Amniotic stem cell (primary cell): ENCODE measurements around the gene RASSF1.

Experiments
- DNase-seq: peaks from one replicate; lab custom pipeline; 2025; lab: John Stamatoyannopoulos, UW

The RASSF1 gene

DNA sequence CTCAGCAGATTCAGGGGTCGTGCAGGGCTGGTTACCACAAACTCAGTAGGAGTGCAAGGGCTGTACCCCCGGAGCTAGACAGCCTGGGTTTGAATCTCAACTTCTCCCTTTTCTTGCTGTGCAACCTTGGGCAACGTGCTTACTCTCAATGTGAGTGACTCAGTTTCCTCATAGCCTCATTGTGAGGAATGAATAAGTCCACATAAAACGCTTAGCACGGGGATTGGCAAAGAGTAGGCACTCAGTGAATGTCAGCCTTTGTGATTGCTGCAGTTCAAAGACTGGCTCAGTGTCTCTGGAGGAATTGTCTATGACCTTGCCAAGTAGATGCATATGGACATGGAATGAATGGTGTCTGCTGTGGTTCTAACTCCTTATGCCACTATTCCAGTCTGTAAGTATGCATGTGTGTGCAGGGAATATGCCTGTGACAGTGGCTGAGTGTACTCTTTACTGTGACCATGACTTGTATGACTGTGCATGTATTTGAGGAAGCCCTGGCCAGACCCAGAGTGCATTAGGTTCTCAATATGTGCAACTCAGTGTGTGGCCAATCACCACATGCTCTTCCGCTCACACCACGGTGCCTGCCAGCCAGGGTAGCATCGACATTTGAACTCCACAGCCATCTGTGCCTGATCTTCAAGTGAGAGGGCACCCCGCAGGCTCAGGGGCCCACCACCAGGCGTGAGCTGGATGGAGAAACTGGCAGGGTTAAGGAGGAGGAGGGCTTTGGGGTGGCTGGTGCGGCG is 40.5 kb downstream of the RASSF1 start:
- peak; percentile 1 for DNase-seq

DNA sequence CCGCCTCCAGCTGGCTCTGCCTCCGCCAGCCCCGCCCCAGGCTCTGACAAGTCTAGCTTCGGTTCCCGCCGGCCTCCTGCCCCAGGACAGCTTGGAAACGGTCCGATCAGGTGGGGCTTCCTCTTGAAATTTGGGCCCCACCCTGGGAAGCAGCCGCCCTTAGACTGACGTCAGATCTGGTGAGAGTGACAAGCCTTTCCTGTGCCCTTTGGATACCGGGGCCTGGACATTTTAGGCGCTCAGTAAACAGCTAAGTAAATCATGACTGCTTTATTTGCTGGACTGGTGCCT is 41.1 kb downstream of the RASSF1 start:
- no peak for DNase-seq

DNA sequence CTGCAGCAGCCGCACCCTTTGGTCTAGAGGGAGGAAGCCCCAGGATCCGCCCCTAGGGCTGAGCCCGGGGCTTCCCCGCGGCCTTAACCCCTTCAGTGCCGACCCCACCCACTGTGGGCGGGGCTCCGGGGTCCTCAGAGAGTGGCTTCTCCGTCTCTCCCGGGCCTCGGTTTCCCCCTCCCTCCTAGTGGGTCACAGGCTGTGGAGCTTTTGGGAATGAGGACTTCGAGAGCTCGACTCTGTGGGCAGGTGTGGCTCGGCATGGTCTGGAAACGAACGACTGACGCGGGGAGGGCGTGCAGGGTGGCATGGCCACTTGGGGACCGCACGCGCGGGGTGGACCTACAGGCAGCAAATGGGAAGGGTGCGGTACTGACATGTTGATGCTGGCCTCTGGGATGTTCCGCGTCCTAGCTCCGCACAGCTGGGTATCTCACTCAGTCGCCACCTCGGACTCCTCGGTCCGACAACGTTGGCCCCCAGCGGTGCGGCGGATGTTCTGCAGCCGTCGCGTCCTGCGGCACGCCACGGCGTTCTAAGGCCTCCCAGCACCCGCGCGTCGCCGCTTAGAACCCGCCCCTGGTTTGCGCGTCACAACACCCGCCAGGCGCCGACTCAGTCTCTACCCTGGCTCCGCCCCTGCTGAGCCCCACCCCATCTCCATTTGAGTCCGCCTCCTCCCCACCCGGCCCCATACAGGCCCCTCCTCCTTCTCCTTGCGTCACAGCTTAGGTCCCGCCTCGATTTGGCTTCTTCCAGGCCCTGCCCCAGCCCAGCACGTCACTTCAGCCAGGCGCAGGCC is 41.6 kb downstream of the RASSF1 start, which contains the start of the genes HYAL3 and NAA80:
TSS of gene HYAL3 (minus strand) at position 570 of the 802 bp plus-strand sequence. CDS start 3,803 bp downstream, outside the sequence.
TSS of gene NAA80 (minus strand) at position 570 of the 802 bp plus-strand sequence. CDS start 1,942 bp downstream, outside the sequence.
- peak; percentile 98 for DNase-seq

DNA sequence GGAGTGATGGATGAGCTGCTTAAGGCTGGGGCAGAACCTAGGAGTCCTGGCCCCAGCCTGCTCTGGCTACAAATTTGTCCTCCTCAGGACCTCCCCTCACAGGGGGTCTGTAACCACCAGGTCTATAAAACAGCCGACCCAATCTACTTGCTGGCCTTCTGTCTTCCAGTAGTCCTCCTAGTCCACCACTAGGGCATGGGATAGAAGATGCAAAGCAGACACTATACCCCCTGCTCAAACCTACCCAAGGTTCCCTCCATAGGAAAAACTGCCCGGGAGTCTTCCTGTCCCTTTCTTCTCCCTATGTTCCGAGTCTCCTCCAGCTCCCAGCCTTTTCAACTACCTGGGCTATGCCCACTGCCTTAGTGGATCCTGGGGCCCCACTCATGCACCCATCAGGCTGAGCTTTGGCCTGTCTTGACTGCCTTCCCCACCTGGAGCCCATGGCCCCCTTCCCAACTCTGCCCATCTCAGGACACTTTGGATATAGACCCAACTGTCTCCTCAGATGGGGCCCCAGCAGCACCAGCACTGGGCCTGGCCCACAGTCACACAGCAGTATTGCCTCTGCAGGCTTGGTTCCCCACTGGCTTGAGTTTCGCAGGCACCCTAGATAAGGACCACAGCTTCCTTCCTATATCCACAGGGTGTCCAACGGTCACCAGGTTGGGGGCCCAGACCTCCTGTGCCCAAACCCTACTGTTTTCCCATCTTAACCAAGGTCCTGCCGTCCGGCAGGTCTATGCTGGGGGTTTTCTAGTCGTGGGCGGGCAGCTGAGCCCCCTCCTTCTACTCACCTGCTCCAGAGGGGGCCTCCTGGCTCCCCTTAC is 42.5 kb downstream of the RASSF1 start:
- DNase-seq: no peak

DNA sequence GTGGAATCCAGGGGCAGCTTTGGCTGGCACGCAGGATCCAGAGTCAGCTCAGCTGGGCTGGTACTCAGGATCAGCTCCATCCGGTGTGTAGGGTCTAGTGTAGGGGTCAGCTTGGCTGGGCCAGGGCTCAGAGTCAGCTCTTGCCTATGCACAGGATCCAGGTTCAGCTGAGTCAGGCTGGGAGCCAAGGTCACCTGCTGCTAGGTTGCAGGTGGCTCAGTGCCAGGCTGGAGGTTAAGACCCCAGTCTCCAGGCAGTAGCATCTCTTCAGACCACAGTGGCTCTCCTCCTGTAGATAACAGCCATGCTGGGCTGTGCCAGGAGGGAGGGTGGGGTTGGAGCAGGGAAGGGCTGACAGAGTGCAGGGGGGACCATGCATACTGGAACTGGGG is 43.3 kb downstream of the RASSF1 start:
- DNase-seq: no peak

DNA sequence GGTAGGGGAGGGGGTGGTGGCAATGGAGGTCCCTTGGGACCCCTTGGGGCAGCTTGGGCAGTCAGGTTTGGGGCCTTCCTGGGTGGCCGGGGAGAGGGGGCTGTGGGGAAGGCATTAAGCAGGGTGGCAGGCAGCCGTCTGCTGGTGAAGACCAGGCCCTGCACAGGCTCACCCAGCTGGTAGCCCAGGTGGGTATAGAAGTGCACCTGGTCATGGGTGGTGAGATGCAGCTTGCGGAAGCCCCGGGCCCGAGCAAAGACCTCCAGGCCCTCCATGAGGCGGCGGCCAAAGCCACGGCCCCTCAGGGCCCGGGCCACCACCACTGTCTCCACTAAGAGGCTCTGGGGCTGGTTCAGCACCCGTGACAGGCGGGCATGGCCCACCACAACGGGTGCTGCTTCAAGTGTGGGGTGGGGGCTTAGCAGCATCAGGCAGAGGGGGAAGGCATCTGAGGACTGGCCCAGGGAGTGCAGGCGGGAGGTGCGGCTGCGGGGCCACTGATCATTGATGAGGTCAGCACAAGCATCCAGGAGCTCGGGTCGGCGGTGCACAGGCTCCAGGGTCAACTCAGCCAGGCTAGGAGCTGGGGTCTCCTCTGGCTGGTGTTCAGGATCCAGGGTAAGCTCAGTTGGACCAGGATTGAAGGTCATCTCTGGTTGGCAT is 43.8 kb downstream of the RASSF1 start:
- no peak for DNase-seq

DNA sequence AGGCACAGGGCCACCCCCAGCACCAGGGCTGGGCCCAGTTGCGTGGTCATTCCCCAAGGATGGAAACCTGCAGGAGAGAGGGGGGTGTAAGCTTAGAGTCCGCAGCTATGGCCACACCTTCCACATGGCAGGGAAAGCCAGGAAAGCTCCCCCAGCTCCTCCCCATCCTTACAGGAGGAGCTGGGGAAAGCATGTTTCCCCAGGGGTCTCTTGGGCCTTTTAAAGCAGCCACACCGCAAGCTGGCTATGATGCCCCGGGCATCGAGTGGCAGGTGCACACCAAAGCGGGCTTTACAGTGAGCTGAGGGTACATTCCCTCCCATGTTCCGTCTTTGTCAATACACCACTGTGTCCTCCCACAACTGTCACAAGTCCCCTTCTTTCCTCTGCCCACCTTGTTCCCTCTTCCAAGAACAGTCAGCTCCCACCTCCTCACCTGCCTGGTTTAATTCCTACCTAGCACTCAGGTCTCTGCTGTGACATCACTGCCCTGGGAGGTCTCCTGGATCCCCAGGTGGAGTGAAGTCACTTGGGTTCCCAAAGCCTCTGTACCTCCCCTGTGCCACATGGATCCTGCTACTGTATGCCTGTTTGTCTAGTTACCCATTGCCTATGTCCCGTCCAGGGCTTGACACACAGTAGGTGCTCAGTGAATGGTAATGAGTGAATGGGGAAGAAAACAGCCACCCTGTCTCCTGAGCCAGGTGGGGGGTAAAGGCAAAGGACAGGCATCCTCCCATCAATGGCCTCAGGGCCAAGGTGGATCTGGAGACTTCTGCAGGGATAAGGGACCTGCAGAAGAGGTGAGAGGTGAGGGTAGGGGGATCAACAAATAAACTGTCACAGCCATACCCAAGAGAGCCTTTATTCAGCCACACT is 44.8 kb downstream of the RASSF1 start:
- no peak for DNase-seq

DNA sequence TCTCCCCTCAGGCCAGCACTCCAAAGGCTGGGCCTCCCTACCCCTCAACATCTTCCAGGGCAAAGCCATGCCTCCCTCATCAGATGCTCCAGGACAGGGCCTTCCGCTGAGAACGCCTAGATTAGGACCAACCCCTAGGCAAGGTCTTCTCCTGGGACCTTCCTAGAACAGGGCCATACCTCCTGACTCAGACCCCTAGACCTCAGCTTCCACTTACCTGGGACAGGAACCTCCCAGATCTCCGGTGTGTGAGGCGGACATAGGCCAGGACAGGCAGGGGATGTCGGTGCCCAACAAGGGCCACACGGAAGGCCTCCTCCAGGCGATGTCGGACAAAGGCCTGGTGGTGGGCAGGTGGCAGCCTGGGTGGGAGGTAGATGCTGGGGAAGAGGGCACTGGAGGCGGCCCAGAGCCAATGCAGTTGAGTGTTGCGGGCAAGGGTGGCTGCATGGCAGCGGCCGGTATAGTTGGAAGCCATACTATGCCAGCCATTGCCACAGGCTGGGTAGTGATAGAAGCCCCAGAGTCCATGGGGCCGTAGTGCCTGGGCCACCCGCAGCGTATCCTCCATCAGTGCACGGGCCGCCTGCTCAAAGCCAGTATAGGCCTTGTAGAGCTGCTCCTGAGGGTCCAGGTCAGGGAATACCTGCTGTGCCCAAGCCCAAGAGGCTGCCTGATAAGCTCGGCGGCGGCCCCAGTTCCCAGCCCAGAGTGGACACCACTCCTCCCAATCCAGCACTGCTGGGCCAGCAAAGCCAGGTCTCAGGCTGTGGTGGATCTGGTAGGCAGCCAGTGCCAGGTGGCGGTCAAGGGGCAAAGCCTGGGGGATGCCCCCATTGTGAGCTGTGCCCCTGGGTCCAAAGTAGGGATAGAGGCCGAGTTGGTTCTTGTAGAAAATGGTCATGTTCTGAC is 45.9 kb downstream of the RASSF1 start:
- DNase-seq: no peak

DNA sequence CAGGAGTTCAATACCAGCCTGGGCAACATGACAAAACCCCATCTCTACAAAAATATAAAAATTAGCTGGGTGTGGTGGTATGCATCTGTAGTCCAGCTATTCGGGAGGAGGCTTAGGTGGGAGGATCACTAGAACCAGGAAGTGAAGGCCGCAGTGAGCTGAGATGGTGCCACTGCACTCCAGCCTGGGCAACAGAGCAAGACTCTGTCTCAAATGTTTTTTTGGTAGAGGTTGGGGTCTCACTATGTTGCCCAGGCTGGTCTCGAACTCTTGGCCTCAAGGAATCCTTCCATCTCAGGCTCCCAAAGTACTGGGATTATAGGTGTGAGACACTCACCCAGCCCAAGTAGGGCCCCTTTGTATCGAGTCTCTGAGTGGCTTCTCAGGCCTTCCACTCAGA is 46.5 kb downstream of the RASSF1 start:
- DNase-seq: no peak

DNA sequence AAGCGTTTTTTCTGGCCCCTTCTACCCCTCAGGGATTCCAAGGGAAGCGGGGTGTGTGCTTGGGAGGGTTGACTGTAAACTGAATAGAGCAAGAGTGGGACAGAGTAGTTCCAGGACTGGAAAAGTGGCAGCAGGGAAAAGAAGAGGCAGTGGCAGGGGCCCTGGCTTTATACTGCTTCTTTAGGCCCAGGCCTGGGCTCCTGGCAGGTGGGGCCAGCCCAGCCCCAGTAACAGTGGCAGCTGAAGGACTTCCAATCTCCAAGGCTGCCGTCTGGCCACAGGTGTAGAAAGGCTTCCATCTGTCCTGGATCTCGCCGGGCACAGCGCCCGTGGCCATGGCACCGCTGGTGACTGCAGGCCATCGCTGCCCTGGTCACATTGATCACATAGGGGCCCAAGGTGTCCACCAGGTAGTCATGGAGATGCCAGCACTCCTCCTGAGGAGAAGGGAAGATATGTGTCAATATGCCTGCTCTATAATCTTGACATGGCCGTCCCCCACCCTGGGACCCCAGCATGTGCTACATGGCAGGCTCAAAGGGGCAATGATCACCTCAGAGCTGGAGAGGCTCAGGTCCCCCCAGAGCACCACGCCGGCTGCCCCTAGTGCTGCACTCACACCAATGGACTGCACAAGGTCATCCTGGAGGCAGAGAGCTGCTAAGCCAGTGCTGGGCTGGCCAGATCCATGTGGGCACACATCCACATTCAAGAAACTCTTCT is 47.4 kb downstream of the RASSF1 start:
- DNase-seq: no peak

DNA sequence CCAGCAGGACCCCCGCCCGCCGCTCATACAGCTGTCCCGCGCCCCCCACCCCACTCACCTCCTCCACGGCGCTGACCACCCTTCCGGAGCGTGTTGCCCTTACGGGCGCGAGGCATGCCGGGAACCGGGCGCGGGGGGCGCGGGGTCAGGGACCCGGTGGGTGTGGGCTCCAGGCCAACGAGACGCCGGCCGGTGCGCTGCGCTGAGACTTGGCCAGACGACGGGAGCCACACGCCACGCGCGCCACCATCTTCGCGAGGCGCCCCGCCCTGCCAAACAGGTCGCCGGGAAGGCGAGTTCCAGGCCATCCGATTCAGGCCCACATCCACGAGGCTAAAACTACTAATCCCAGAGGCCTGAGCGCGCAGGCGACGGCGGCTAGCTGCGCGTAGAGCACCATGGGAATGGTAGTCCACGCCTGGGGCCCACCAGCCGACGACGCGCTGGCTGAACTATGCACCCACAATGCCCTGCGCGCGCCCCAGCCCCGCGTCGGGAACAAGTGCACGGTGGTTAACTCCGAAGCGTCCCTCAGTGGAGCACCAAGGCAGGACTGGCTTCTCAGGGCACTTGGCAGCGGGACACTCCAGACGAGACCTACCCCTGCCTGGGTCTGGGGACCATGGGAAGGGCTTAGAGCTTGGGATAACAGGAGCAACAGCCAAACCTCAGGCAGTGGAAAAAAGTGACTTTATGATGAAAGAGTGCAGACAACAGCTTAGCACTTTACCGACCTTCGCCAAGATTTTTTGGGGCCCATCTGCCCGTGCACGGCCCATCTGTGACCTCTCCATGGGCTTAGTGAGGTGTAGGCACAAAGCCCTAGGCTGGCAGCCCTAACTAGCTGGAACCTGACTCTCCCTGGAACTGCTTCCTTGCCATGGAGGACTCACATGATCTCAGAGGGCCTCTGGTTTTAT is 48.2 kb downstream of the RASSF1 start, which contains the start of gene IFRD2:
TSS of gene IFRD2 (minus strand) at position 271 of the 920 bp plus-strand sequence. CDS start at position 116, 155 bp downstream.
- peak; percentile 97 for DNase-seq

DNA sequence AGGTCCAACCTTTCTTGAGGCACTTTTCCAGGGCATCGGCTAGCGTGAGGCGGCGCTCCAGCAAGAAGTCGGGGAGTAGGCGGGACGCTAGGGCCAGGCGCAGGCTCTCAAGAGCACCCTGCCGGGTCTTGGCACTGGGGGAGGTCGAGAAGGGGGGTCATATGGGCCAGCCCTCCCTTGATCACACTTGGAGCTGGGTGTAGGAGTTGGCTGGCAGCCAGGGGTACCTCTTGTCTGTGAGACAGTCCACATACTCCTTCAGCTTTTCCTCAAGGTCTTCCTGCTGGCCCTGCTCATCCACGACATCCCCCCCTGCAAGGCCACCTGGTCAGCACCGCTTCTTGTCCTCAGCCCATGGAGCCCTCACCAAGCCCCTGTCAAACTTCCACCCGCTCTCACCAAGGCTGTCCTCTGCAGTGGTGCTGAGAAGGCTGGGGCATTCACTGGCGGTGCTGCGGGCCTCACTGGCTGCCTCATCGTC is 50.4 kb downstream of the RASSF1 start:
- DNase-seq: no peak

DNA sequence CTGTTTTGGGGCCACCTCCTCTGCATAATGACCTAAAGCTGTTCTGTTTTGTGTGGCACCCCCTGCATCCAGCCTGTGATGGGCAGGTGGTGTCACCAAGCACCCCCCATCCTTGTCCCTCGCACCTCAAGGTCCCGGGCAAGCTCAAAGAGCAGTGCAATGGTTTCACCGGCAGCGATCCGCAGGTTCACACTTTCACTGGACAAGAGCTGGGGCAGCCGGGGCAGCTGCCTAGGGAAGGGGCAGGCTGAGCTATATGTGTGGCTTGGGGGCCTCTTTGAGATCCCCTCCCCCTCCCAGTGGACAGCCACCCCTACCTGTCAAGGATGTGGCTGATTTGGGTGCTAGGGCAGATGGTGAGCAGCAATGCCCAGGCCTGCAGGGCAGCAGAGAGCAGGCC is 51.5 kb downstream of the RASSF1 start:
- no peak for DNase-seq

DNA sequence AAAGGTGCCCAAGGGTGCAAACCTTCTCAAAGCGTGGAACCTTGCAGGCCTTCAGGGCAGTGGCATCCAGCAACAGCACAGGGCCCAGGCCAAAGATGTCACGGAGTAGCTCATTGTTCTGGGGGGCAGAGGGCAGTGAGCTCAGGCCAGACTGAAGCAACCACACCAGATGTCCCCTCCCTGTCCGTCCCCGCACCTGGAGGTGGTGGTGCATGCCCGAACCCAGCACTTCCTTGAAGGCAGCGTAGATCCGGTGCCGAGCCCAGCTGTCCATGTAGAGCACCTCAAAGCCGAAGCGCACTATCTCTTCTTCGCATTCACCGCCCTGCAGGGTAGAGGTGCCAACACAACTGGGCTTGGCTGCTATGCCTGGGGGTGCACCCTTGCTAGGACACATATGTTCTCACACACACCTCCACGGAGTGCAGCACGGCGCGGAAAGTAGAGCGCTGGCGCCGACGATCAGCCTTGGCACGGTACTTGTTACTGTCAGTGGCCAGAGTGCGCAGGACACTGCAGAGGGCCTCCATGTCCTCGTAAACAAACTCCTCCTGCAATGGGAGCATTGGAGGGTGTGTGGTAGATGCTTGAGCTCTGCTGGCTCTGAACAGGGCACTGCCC is 52.1 kb downstream of the RASSF1 start:
- no peak for DNase-seq

DNA sequence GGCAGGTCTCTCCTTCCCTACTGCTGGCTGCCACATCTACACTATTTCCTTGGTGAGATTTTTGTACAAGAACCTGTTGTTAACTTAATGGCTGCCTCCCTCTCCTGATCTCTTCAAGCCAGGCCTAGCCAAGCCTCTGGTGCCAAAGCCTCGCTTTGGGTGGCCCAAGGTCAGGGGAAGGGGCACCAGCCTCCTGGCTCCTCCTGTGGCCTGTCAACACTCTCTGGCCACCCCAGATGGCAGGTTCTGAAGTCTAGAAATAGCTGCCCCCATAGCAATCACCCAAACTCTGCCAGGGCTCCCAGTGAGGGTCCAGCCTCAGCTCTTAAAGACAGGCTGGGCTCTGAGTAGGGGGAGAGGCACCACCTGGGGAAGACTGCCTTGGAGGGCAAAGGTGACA is 53.4 kb downstream of the RASSF1 start:
- DNase-seq: no peak

DNA sequence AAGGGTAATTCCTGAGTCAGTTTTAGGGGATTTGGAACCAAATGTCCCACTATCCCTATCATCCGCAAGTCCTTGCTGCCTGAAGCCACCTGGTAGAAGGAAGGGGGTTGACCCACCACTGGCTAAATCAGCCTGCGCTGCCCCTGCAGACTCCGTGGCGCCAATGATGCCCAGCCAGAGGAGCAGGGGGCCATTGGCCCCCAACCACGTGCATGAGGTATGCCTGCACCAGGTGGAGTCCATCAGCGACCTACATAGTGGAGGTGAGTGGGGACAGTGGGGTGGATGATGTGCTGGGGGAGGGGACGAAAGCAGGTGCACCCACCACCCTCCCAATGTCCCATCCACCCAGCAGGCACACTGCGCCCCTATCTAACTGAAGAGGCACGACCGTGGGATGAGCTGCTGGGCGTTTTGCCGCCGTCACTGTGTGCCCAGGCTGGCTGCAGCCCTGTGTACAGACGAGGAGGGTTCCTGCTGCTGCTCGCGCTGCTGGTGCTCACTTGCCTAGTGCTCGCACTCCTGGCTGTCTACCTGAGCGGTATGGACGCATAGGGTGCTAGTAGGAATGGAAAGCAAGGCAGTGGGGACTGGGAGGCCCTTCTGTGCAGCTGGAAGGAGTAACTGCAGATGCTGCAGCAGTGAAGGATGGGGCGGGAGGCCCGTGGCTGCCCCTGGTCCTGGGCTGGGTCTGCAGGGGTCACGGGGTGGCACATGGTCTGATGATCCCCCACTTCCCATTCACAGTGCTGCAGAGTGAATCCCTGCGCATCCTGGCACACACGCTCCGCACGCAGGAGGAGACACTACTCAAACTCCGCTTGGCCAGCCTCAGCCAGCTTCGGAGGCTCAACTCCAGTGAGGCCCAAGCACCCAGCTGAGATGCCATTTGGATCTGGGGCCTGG is 54.1 kb downstream of the RASSF1 start:
- no peak for DNase-seq
